Stimulated activated CD8-positive, alpha-beta memory T cell treated with anti-CD3 and anti-CD28 coated beads, Interleukin-12 subunit alpha, Interleukin-12 subunit beta, amount 100 ng/mL, for 24 hours (primary cell): Measurements from ENCODE around the gene ACE.

Experiments
- DNase-seq: peaks from one replicate; pipeline ENCODE4 v3.0.0-alpha.2; 2020; ENCODE audit errors: extremely low read depth

The ACE gene

GRCh38 chr17:63476854-63477479, at the start of gene ACE:
Gene ACE, plus strand, starts transcription at chr17:63477061. Its CDS starts 34 bp downstream, at chr17:63477095.
- DNase-seq = no peak

- no peak for DNase-seq
Measured at GRCh38 chr17:63429766-63430165, 47.1 kb upstream of the ACE start.

GRCh38 chr17:63430223-63430622, 46.6 kb upstream of the ACE start:
- DNase-seq = no peak

GRCh38 chr17:63431618-63431938, 45.3 kb upstream of the ACE start:
- no peak for DNase-seq

- DNase-seq = no peak
Measured at GRCh38 chr17:63431939-63432804, 44.7 kb upstream of the ACE start.

GRCh38 chr17:63433746-63434591, 42.9 kb upstream of the ACE start:
- no peak for DNase-seq

GRCh38 chr17:63434951-63435571, 41.8 kb upstream of the ACE start:
- DNase-seq = no peak

- DNase-seq = no peak
Measured at GRCh38 chr17:63435681-63436522, 41.0 kb upstream of the ACE start.

GRCh38 chr17:63436523-63437110, 40.2 kb upstream of the ACE start:
- DNase-seq = no peak

GRCh38 chr17:63437287-63438091, 39.4 kb upstream of the ACE start:
- no peak for DNase-seq

- no peak for DNase-seq
Measured at GRCh38 chr17:63438092-63439051, 38.5 kb upstream of the ACE start.

GRCh38 chr17:63439687-63440086, 37.2 kb upstream of the ACE start:
- DNase-seq = no peak

- DNase-seq = no peak
Measured at GRCh38 chr17:63440127-63440769, 36.6 kb upstream of the ACE start.

- no peak for DNase-seq
Measured at GRCh38 chr17:63440770-63441335, 36.0 kb upstream of the ACE start.

- no peak for DNase-seq
Measured at GRCh38 chr17:63441654-63442053, 35.2 kb upstream of the ACE start.

- no peak for DNase-seq
Measured at GRCh38 chr17:63442074-63442473, 34.8 kb upstream of the ACE start.

- no peak for DNase-seq
Measured at GRCh38 chr17:63442549-63443035, 34.3 kb upstream of the ACE start.

GRCh38 chr17:63443053-63443452, 33.8 kb upstream of the ACE start:
- DNase-seq = no peak
